A549 treated with DMSO at 1 μM for 4 hours (cell line): Measurements from ENCODE around the gene TNFAIP2. TPM values are rescaled to one million over a fixed set of nuclear protein-coding genes. Genes with fewer than 3 reads are reported as not detected.

ENCODE experiments used
- total RNA-seq: library from RNA; stranded (reverse); fragments of 200-300 nt; extraction: Qiagen RNA extraction; gene quantifications from 5 replicates; pipeline ENCODE4 v1.2.3, GENCODE V29; 2022; ENCODE audit warnings: low read depth

Gene TNFAIP2
- 352 to 444 TPM (median 429 TPM) in 5 replicates for total RNA-seq

GRCh38 chr14:103122947-103123633 is at the start of gene TNFAIP2:
TNFAIP2 (plus strand) TSS chr14:103123461; CDS start chr14:103126458, 2,997 bp downstream.

GRCh38 chr14:103084021-103084919 is 39.0 kb upstream of the TNFAIP2 start, which contains the start of gene LBHD2:
LBHD2 (plus strand) TSS chr14:103084210; CDS start chr14:103086013, 1,803 bp downstream.

GRCh38 chr14:103094406-103095209 is 28.7 kb upstream of the TNFAIP2 start, which contains the start of gene EXOC3L4:
EXOC3L4 (plus strand) TSS chr14:103094725; CDS start chr14:103100220, 5,495 bp downstream.

Other genes starting within 250 kb of the TNFAIP2 start
- 0.23 to 0.69 TPM (median 0.46 TPM) in 5 replicates for gene AMN, start 200.8 kb upstream of the TNFAIP2 start, total RNA-seq
- gene CDC42BPB, start 65.9 kb upstream of the TNFAIP2 start, total RNA-seq: 64.0 to 75.6 TPM (median 72.8 TPM) in 5 replicates
- gene LBHD2, start 39.3 kb upstream of the TNFAIP2 start, total RNA-seq: 0.14 to 0.39 TPM (median 0.18 TPM) in 3 of 5 replicates, not detected in the others
- gene EXOC3L4, start 28.7 kb upstream of the TNFAIP2 start, total RNA-seq: 1.4 to 2.1 TPM (median 1.5 TPM) in 5 replicates
- 221 to 305 TPM (median 281 TPM) in 5 replicates for gene EIF5, start 210.8 kb downstream of the TNFAIP2 start, total RNA-seq